Head of caudate nucleus (tissue), 42 donors: ENCODE data around the gene DES.
"Not testable (repeated sequence)": the region's sequence is repeated elsewhere in the genome, so short reads cannot be mapped to it uniquely, and the experiment has no call there.

Experiments
- DNase-seq, 42 donors: peaks; one replicate each; pipeline versions ENCODE4 v3.0.0 to v3.0.0-alpha.2; 2020 to 2021; ENCODE audit warnings: mixed read lengths in 7 of 42
- intact Hi-C: fragments of 100-400 bp; cut with DNase I; formaldehyde crosslinking; loops from one replicate; pipeline ENCODE4 v1.15.0; 2022

Gene DES

DNA sequence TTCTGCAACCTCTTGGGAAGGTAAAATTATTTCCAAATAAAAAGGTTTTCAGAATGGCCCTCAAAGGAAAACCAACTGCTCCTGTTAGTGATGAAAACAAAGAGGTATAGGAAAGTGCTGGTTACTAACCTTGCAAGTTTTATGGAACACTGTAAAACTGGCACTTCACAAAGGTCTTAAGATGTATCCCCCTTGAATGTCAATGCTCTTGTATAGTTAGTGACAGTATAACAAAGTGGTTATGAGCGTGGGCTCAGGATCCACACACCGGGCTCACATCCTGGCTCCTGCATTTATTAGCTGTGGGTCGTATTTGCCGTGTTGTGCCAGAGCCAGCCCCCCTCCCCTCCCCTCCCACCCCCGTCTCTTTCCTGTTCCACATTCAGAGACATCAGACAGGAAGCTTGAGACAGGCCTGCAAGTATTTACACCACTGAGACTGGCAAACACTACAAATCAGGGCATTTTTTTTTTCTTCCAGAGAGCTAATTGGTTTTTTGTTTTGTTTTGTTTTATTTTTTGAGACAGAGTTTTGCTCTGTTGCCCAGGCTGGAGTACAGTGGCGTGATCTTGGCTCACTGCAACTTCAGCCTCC is 21.2 kb upstream of the DES start:
- intact Hi-C loops = no loop called here

GRCh38 chr2:219398721-219399363 is 19.3 kb upstream of the DES start:
- intact Hi-C loops = no loop called here
- DNase-seq = no peak

More for the DNA sequence above, 21.2 kb upstream of the DES start:
- DNase-seq = no peak

GRCh38 chr2:219399716-219400478 is 18.3 kb upstream of the DES start:
- intact Hi-C loops = no loop called here
- DNase-seq = no peak

DNA sequence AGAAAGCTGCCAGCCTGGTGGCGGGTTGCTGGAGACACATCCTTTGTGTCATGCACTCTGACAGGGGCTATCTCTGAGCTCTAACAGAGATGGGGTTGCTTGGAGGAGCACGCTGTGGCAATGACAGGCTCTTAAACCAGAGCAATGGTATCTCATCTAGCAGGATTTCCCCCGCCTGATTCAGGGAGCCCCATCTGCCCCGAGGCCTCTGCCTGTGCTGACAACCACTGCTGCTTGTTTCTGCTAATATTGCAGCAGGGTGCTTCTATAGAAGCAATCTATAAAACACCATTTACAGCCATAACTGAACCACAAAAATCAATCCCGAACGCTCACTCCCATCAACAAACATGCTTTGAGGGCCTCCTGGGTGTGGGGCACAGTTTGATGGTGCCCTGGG is 17.6 kb upstream of the DES start:
- DNase-seq = no peak
- intact Hi-C loops = no loop called here

- DNase-seq = no peak
- intact Hi-C loops = no loop called here
Observed at GRCh38 chr2:219401606-219402005, 16.6 kb upstream of the DES start.

- intact Hi-C loops = no loop called here
- DNase-seq = peak; percentile 49 to 93 (median 76)
Observed at GRCh38 chr2:219402665-219403515, 15.3 kb upstream of the DES start.

- intact Hi-C loops = no loop called here
- no peak for DNase-seq
Observed at GRCh38 chr2:219403861-219404260, 14.3 kb upstream of the DES start.

- intact Hi-C loops = no loop called here
- DNase-seq = no peak
Observed at GRCh38 chr2:219404291-219404910, 13.8 kb upstream of the DES start.

GRCh38 chr2:219404954-219405353 is 13.2 kb upstream of the DES start:
- intact Hi-C loops = loop anchor here (5.0 kb wide), 1 partner anchor 122 kb away; no protein-coding TSS in a partner anchor
- no peak for DNase-seq

DNA sequence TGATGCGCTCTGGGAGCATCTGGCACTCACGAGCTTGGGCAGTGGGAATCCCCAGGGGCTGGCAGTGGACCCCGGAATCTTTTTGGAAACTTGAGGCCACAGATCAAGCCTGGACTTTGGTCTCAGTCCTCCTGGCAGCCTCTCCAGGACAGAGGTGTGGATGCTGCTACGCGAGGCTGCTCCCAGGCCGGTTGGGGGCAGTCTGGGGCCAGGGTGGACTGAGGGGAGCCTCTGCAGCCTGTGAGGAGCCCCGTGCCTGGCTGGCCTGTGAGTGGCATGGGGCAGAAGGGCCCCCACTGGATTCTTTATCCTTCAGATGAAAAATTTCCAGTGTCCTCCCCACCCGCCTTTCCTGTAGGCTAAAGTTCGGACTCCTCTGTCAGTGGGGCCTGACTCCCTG is 12.7 kb upstream of the DES start:
- no peak for DNase-seq

DNA sequence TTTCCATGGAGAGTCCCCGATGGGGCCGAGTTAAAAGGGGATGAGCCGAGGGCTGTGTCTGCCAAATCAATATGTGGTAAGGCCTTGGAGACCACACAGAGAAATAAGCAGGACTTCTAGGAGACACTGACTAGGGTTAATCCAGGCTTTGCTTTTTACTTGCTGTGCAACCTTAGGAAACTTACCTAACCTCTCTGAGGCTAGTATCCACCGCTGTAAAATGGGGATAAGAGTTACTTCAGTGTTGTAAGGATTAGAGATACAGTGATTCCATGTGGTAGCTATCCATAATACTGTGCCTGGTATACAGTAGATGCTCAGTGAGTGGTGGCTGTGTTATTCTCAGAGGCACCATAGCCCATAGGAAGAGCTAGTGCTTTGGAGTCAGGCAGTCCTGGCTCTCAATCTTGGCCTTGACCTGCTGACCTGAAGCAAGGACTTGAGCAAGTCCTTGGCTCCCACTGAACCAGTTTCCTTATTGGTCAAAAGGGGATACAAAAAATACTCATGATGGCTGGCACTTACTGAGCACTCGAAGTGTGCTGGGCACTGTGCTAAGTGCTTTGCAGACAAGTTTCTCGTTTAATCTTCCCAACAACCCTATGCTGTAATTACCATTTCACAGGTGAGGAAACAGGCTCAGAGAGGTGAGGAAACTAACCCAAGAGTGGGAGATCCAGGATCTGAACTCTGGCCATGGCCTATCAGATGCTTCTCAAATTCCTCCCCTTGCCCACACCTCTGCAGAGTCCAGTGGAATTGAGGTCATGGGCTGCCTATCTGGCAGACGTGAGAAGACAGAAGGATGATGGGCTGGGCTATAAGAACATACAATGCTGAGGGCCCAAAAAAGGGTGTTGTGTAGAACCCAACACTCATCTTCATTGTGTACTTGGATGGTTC is 12.0 kb upstream of the DES start:
- intact Hi-C loops = loop anchor here (5.0 kb wide), 1 partner anchor 121 kb away; no protein-coding TSS in a partner anchor
- DNase-seq = no peak

More for the DNA sequence above, 12.7 kb upstream of the DES start:
- intact Hi-C loops = loop anchor here (5.0 kb wide), 1 partner anchor 122 kb away; no protein-coding TSS in a partner anchor

DNA sequence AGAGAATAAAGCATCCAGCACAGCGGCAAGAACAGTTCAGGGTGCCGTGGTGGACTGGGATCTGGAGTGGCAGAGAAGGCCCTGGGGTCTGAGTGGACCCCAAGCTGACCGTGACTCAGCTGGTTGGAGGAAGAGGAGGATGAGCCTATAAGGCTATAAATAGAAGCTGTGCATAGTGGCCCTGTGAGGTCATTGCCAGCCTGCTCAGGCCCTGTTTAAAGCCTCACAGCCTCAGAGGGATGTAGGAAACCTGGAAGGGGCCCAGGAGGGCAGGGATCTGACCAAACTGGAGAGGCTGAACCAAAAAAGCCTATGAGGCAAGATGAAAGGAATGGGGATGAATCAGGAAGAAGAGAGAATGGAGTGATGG is 11.3 kb upstream of the DES start:
- intact Hi-C loops = loop anchor here (5.0 kb wide), 1 partner anchor 120 kb away; no protein-coding TSS in a partner anchor
- no peak for DNase-seq

- intact Hi-C loops = loop anchor here (5.0 kb wide), 1 partner anchor 120 kb away; no protein-coding TSS in a partner anchor
- DNase-seq = not testable (repeated sequence)
Observed at GRCh38 chr2:219407343-219407742, 10.8 kb upstream of the DES start.

DNA sequence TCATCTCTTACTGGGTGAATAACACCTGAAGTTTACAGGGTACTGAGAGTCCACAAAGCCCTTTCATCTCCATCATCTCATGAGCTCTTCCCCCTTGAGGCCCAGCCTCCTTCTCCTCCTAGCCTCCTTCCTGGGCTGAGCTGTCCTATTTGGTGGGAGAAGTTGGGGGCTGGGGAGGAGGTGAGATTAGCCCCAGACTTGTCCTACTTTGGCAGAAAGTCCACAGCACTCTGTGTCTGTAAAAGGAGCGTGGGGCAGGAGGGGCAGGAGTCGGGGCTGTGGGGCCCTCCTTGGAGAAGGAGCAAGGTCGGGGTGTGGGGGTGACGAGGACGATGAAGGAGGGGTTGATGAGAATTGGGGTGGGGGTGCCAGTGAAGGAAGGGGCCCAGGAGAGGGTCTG is 10.0 kb upstream of the DES start:
- intact Hi-C loops = loop anchor here (5.0 kb wide), 1 partner anchor 119 kb away; no protein-coding TSS in a partner anchor
- DNase-seq = no peak

GRCh38 chr2:219408631-219409030 is 9.5 kb upstream of the DES start:
- no peak for DNase-seq

DNA sequence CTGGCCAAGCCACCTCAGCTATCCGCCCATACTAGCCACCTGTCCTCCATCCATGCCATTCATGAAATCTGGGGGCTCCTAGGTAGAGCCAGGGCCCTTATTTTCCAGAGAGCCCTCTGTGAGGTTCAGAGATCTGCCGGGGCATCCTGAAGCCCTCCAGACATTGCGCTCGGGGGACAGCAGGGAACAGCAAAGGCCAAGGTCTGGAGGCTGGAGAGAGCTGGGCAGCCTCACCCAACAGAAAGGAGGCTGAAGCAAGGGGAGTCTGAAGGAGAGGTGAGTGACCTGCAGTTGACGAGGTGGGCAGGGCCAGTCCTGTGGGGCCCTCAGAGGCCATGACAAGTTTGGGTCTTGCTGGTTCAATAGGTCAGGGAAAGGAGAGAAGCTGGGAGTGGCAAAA is 8.6 kb upstream of the DES start:
- intact Hi-C loops = loop anchor here (5.0 kb wide), 1 partner anchor 118 kb away; no protein-coding TSS in a partner anchor

More at GRCh38 chr2:219408631-219409030, 9.5 kb upstream of the DES start:
- intact Hi-C loops = loop anchor here (5.0 kb wide), 1 partner anchor 119 kb away; no protein-coding TSS in a partner anchor

GRCh38 chr2:219410390-219410789 is 7.8 kb upstream of the DES start:
- intact Hi-C loops = no loop called here
- no peak for DNase-seq

More for the DNA sequence above, 8.6 kb upstream of the DES start:
- DNase-seq = no peak
